Glutamatergic neuron (in vitro differentiated cells): ENCODE measurements around the gene LARGE2. TPM values are rescaled to one million over a fixed set of nuclear protein-coding genes. Genes with fewer than 3 reads are reported as not detected.

Source experiments
- DNase-seq: peaks from one replicate; pipeline ENCODE4 v3.0.0; 2022
- H3K27ac Mint-ChIP-seq: one replicate; pipeline ENCODE4 v1.8.0; 2020; ENCODE audit warnings: mild to moderate bottlenecking, mixed read lengths, inconsistent platforms; ENCODE audit not compliant: unreplicated experiment
- H3K27me3 Mint-ChIP-seq: one replicate; pipeline ENCODE4 v1.8.0; 2020; ENCODE audit warnings: mild to moderate bottlenecking, moderate library complexity, mixed read lengths, inconsistent platforms; ENCODE audit not compliant: unreplicated experiment
- H3K36me3 Mint-ChIP-seq: one replicate; pipeline ENCODE4 v1.8.0; 2020; ENCODE audit warnings: mild to moderate bottlenecking, mixed read lengths, inconsistent platforms; ENCODE audit not compliant: unreplicated experiment
- H3K4me1 Mint-ChIP-seq: one replicate; pipeline ENCODE4 v1.8.0; 2020; ENCODE audit warnings: mild to moderate bottlenecking, low read depth, mixed read lengths, inconsistent platforms; ENCODE audit not compliant: unreplicated experiment
- H3K4me3 Mint-ChIP-seq: one replicate; pipeline ENCODE4 v1.8.0; 2020; ENCODE audit warnings: mild to moderate bottlenecking, mixed read lengths, inconsistent platforms; ENCODE audit not compliant: unreplicated experiment
- H3K9me3 Mint-ChIP-seq: one replicate; pipeline ENCODE4 v1.8.0; 2020; ENCODE audit warnings: mild to moderate bottlenecking, moderate library complexity, mixed read lengths, inconsistent platforms; ENCODE audit not compliant: unreplicated experiment
- total RNA-seq: library from RNA; stranded (reverse); fragmentation: NEBNext Ultra II Directional; extraction: Animal tissue kit (Norgen Biotek cat#: 25700); gene quantifications from one replicate; pipeline ENCODE4 v1.2.1, GENCODE V29; 2021; ENCODE audit not compliant: unreplicated experiment
- TF ChIP-seq, protein P1 (sequence below): fragments of 200-600 bp; sonication (generic); IDR thresholded peaks from one replicate; pipeline ENCODE4 v1.5.0; 2021; ENCODE audit not compliant: partially characterized antibody, unreplicated experiment

The LARGE2 gene
- total RNA-seq, 1 donor from 2014 or later, result 3.0 TPM

DNA sequence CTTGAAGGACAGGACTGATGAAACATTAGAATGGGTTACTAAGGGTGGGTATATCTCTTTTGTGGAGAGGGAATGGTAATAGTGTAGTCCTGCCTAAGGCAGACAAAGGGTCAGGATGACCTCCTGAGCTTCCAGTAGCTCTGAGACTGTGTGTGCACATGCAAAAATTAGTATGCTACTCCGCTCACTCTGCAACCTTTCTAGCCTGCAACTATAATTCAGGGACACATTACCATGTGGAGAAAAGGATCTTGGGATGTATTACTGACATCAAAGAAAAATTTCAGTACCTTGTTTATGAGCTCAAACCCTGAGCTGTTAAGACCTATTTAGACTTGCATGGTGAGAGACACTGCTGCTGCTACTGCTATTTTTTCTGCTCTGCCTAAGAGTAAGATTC, 25.4 kb downstream of the LARGE2 start:
- H3K36me3 Mint-ChIP-seq, result peaks cover 12% of the 10 kb centered on the region
- H3K9me3 Mint-ChIP-seq, result peaks cover 2% of the 10 kb centered on the region
- TF ChIP-seq, protein P1, sequence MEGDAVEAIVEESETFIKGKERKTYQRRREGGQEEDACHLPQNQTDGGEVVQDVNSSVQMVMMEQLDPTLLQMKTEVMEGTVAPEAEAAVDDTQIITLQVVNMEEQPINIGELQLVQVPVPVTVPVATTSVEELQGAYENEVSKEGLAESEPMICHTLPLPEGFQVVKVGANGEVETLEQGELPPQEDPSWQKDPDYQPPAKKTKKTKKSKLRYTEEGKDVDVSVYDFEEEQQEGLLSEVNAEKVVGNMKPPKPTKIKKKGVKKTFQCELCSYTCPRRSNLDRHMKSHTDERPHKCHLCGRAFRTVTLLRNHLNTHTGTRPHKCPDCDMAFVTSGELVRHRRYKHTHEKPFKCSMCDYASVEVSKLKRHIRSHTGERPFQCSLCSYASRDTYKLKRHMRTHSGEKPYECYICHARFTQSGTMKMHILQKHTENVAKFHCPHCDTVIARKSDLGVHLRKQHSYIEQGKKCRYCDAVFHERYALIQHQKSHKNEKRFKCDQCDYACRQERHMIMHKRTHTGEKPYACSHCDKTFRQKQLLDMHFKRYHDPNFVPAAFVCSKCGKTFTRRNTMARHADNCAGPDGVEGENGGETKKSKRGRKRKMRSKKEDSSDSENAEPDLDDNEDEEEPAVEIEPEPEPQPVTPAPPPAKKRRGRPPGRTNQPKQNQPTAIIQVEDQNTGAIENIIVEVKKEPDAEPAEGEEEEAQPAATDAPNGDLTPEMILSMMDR, result no peak
- H3K4me1 Mint-ChIP-seq, result no peaks in the 10 kb centered on the region
- H3K27ac Mint-ChIP-seq, result no peak overlapping the region
- DNase-seq, result no peak
- no peak overlapping the region for H3K4me3 Mint-ChIP-seq
- H3K27me3 Mint-ChIP-seq, result peaks cover 4% of the 10 kb centered on the region

DNA sequence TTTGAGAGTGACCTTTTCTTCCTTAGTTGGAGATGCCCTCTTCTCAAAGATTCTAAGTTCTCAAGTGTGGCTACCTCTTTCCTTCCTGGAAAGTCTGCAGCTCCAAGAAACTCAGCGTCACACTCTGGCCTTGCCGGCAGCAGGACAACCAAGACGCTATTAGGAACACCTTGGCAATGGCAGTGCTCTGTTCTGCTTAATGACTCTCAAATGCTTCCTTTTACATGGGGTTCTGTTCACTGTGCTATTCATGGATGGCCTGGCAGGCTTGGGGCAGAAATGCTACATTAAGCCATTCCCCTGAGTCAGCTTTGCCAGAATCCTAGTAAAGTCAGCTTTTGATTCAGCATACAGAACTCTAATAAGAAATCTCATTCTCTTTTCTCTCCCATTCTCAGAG, 25.9 kb downstream of the LARGE2 start:
- DNase-seq, result no peak
- Mint-ChIP-seq H3K36me3 (peaks cover 12% of the 10 kb centered on the region), H3K27me3 (peaks cover 4% of the 10 kb centered on the region), H3K4me1 (no peaks in the 10 kb centered on the region), H3K9me3 (peaks cover 2% of the 10 kb centered on the region), H3K4me3 (no peak overlapping the region), H3K27ac (no peak overlapping the region)
- TF ChIP-seq, protein P1, result no peak

DNA sequence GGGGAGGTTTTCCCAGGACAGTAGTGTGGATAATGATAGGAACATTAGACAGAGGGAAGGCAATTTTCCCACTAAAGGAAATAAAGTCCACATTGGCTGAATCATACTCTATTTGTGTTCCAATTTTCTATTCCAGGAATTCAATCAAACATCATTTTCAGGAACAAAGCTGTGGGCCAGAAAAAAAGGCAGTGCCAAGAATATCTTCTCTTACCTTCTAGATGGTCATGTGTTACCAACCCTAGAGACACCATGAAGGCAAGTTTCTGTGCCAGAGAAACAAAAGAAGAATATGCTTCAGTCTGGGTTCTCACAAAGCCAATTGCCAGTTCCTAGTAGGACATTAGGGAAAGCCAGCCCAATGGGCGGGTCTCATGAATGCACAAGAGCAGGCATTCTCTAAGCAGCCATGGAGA, 27.5 kb downstream of the LARGE2 start:
- Mint-ChIP-seq H3K9me3 (peaks cover 2% of the 10 kb centered on the region), H3K4me3 (no peak overlapping the region), H3K27me3 (peaks cover 4% of the 10 kb centered on the region), H3K36me3 (peaks cover 12% of the 10 kb centered on the region), H3K27ac (no peak overlapping the region), H3K4me1 (no peaks in the 10 kb centered on the region)
- no peak for DNase-seq
- TF ChIP-seq, protein P1, result no peak

DNA sequence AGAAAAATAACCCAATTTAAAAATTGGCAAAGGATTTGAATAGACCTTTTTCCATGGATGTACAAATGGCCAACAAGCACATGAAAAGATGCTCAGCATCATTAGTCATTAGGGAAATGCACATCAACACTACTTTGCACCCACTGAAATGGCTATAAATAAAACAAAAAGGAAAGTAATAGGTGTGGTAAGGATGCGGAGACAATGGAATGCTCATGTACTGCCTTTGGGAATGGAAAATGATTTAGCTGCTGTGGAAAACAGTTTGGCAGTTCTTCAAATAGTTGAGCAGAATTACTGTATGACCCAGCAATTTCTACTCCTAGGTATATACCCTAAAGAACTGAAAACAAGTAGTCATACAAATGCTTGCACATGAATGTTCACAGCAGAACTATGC, 37.4 kb downstream of the LARGE2 start:
- no peak overlapping the region for H3K4me3 Mint-ChIP-seq
- TF ChIP-seq, protein P1, result no peak
- peaks cover 6% of the 10 kb centered on the region for H3K36me3 Mint-ChIP-seq
- peaks cover 3% of the 10 kb centered on the region for H3K9me3 Mint-ChIP-seq
- no peak for DNase-seq
- H3K4me1 Mint-ChIP-seq, result no peaks in the 10 kb centered on the region
- H3K27me3 Mint-ChIP-seq, result no peaks in the 10 kb centered on the region
- H3K27ac Mint-ChIP-seq, result no peak overlapping the region

DNA sequence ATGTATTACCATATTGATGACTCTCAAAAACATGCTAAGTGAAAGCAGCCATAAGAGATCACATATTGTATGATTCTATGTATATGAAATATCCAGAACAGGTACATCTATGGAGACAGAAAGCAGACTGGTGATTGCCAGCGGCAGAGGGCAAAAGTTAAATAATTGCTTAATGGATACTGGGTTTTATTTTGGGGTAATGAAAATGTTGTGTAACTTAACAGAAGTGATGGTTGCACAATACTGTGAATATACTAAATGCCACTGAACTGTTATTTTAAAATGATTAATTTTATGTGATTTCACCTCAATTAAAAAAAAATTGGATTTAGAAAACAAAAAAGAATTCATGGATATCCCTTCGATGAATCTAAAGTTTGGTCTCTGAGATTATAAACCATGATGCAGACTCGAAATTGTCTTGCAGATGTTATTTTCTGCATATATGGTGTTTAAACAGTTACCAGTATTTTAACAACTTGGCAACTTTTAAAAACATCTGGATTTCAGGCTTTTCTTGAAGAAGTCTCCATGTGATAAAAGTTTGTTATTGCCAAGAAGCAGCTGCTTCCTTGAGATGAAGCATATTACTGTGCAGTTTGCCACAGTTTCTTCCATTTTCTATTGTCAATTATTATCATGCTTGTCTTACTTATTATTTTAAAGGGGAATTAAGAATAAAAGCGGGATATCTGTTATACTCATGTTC, 38.1 kb downstream of the LARGE2 start:
- DNase-seq, result no peak
- no peaks in the 10 kb centered on the region for H3K4me1 Mint-ChIP-seq
- TF ChIP-seq, protein P1, result no peak
- H3K27me3 Mint-ChIP-seq, result no peaks in the 10 kb centered on the region
- H3K9me3 Mint-ChIP-seq, result peaks cover 2% of the 10 kb centered on the region
- H3K36me3 Mint-ChIP-seq, result peaks cover 6% of the 10 kb centered on the region
- no peak overlapping the region for H3K4me3 Mint-ChIP-seq
- H3K27ac Mint-ChIP-seq, result no peak overlapping the region
